ENCODE data around the gene KCTD6.

The KCTD6 gene

DNA sequence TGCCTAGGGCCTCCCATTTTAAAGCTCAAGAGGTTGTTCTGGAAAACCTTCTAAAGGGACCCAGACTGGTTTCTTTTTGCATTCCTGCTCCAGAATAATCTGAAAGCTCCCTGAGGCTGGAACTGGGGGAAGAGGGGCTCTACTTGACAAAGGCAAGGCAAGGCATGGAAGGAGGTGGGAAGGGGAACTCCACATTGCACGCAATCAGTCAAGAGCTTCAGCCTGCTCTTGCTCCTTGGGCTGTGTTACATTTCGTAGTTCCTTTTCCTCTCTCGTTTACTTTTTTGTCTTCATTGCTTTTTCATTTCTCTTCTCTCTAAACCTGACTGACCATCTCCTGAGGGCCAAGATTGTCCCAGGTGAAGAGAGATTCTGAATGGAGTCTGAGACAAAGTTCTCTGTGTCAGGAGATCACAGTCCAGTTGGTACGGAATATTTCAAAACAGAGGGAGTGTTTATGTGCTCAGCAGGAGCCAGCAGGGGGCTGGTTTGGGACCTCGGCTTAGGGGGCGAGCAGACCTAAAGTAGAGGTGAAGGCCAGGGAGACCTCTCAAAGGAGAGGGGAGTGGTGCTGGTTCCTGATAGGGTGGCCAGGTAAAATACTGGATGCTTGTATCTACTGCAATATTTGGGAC lies 6.0 kb upstream of the KCTD6 start:
- DNase-seq, result peak in 1 of 2 donors; percentile 72

DNA sequence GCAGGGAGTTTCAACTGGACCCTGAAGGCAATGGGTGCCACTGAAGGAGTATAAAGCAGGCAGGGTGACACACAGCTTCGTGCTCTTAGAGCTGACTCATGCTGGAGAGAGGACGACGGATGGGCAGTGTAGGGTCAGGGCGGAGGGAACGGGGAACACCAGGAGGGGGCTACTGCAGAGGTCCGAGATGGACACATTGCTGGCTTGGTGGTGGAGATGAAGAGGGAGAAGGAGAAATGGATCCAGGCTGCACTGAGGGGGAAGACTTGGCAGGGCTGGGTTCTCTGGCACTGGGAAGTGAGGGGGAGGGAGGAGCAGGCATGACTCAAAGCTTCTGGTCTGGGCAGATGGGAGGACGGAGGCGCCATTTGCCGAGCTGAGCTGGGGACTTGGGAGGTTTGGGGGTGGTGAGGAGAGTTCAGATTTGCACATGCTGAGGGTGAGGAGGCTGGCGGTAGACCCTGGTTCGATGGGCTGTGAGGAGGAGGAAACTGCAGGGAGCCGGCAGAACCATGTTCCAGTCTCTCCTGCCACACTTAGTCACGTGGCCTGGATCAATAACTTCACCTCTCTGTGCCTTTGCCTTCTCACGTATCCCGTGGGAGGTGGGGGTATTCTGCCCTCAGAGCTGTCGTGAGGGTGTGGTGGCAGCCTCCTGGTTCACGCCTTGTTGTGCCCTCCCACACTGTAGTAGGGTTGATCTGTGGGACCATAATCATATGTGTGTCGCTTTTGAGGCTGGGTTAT lies 4.6 kb upstream of the KCTD6 start:
- peak; percentile 56 to 79 for DNase-seq

DNA sequence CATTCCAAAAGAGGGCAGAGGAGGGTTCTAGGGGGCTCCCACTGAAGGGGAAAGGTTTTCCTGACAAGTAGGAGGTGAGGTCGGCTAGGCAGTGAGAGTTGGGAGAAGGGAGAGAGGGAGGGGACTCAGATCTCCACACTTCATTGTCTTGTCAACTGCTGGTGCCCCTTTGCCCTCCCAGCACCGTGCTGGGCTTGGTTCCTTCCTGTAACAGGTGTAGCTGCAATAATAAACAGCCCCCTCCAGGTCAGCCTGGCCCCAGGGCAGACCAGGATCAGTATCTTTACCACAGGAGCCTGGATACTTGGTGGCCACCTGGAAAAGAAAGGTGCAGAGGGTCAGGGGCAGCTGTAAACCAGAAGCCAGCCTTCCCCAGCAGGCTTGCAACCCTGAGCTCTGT lies 2.9 kb upstream of the KCTD6 start:
- DNase-seq, result no peak

DNA sequence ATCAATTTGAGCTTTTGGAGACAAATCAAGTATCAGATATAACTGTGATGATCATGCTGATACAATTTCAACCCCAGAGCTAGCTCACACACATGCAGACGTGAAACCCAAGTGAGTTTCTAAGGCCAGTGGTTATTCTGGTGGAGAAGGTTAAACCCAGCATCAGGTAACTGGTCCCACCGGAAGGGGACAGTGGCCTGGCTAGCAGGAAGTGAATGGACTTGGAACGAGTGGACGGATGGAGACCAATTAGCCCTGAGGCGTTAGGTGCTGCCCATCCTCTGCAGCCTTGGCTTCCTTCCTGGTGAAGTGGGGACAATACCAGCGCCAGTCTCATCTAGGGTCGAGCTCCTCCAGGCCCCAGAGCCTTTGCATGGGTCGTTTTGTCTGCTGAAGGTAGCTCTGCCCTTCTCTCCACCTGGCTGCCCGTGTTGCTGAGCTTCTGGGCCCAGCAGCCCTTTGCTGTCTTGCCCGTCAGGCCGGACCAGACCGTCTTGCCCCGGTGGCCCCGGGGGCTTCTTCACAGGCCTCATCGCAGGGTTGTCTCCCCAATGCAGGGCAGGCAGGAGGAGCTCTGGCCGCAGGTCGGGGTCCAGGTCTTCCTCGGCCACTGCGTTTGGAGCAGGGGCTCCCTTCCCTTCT lies 915 bp upstream of the KCTD6 start:
- no peak for DNase-seq

DNA sequence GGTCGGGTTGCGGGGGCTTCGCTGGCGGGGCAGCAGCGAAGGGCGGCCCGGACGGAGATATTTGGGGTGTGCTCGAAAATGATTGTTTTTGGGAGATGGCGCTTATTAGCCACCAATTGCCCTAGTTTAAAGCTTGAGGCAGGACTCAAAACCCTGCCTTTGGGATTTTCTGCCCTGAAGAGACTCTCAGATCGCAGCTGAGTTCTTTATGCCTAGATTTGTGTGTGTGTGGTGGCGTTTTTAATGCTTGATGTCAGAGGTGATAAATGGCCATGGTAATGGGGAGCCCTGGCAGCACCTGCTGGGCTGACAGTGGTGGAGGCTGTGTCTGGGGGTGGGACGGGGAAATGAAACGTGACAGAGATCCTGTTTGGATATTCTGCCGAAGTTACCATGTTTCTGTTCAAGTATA lies 604 bp downstream of the KCTD6 start:
- DNase-seq, result no peak

DNA sequence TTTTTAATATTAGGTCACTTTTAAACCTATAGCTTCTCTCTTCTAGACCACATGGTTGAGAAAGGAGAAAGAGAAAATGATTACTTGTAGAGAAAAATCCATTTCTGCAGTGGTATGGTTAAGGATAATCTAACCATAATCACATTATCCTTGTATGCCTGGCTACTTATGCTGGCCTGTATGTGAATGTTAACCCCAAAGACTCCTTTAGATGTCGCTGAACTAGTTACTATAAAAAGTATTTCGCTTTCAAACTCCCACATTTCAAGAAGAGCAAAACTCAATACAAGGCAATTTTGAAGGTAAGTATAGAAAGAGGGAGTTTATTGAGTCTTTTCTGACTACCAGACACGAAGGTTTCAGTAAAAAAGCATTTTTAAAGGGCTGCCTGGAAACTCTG lies 2.2 kb downstream of the KCTD6 start:
- no peak for DNase-seq

DNA sequence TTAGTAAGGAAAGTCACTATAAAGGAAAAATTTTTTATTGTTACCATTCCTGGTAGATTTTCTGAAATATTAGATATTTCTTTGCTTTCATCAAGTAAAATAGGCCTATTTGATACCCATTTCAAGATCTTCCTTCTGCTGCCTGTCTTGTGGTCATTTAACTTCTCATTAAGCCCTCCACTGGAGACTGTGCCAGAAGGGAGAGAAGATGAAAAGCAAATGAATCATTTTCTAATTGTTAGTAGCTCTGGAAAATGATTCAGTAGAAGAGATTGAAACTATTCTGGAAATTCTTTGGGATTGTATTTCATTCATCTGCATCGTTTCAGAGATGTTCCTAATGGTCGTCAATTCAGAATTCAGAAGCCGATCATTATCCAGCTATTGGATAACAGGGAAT lies 3.2 kb downstream of the KCTD6 start:
- DNase-seq, result no peak

DNA sequence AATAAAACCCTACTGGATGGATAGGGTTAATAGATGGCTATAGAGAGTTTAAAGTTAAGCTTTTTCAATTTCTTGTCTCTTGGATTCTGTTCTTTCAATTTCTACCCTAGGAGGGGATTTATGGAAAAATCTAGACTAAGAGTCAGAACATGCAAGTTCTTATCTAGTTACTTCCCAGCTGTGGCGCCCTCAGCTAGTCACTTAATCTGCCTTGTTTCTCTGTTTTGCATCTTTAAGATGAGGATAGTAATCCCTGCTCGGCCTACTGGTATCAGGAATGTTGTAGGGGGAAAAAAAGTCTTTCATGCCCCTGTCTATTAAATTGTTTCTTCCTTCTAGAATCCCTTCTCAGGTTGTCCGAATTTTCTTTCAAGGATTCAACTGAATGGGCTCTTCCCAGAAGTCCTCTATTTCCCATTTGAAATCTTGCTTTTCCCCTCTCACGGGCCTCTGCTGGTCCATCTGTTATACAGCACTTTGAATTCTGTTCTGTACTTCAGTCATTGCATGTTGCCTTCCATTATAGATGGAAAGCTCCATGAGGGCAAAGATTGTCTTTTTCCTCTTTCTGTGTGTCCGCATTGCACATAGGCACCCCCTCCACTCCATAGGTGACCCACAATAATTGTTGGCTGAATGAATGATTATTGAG lies 4.4 kb downstream of the KCTD6 start:
- DNase-seq, result no peak

DNA sequence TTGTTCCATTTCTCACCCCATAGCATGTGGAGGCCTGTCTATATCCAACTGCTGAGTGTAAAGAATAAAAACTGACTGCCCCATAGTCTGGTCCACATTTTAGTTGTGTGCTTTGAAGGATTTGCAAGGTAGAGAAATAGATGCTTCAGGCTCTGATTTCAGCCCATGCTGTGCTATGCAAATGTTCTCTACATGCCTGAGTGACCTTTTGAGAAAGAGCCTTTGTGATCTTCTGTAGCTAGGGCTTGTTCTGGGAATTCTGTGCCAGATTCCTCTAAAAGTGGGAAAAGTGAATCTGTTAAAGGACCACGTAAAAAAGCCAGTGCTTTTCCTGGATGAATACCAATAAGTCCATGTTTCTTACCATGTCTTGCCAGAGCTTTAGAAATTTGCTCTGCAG lies 5.2 kb downstream of the KCTD6 start:
- DNase-seq, result no peak

DNA sequence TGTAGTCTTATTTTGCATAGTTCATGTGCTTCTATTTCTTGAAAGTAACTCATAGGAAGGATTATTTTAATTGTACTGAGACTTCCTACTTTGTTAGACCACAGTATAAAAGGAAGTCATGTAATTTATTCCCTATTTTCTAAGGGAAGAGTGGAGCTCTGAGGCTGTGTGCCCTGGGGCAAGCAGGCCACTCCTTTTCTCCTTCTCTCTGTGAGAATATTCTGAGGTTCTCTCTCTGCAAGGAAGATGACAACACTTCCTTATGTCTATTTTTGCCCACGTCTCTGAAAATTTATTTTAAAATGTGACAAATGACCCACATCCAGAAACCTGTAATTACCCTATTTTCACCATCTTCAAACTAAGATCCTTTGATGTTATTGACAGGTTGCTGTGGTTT lies 11.0 kb downstream of the KCTD6 start:
- DNase-seq, result peak; percentile 50 to 62

DNA sequence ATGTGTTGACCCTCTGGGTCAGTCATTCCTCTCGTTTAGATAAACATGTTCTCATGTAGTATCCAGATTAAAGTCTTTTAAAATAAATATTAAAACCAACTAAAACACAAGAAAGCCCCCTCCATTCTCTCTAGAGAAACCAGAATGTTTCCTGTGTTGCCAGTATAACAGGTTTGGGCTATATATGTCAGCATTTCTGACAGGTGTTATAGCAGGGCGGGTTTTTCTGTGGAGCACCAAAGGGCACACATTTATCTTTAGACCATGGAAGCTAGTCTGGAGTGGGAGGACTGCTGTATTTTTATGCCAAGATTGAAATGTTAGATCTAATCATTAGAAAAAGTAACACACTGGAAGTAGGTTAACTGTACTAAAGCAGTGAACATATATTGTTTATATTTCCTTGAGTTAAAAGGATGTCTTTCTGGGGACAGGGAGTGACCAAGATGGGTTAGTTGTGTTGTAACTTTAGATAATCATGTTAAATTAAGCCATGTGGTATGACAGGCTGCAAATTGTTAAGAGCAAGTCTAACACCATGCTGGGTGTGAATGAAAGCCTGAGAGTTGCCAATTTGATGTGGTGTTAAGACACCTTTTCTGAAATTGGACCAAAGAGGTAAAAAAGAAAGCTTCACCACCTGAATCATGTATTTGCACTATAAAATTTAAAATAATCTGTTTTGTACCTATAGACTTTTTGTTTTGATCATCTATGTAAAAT lies 15.6 kb downstream of the KCTD6 start:
- DNase-seq, result no peak

DNA sequence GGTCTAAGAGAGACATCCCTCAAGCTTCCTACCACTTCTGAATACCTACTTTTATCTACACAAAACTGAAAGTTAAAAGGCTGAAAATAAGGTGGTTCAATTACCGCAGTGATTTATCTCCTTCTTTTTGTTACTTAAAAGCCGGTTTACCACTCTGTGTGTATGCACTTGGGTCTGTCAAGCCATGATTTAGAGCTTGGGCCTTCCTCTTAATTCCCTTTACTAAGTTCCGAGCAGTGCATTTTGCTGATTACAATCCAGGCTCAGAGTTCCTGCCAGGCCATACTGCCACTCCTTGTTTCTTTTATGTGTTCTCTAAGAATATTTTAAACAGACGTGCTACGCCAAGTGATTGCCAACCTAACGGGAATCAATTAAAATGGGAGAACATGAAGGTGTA lies 16.5 kb downstream of the KCTD6 start:
- DNase-seq, result no peak

DNA sequence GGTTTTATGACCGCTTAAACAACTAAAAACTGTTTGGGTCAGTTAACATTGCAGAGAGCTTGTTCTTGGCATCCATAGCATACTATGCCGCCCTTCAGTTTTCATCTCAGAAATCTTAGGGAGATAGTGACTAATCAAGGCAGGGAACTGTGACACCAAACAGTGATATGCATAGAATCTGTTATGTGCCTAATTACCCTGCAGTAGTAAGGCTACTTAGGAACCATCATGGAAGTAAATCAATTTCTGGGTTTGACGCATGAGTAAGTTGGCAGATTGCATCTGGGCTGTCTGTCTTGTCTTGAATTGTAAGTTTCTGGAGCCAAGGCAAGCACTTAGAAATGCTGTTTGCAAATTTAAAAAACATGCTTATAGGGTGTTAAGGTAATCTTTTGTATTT lies 22.5 kb downstream of the KCTD6 start:
- no peak for DNase-seq

DNA sequence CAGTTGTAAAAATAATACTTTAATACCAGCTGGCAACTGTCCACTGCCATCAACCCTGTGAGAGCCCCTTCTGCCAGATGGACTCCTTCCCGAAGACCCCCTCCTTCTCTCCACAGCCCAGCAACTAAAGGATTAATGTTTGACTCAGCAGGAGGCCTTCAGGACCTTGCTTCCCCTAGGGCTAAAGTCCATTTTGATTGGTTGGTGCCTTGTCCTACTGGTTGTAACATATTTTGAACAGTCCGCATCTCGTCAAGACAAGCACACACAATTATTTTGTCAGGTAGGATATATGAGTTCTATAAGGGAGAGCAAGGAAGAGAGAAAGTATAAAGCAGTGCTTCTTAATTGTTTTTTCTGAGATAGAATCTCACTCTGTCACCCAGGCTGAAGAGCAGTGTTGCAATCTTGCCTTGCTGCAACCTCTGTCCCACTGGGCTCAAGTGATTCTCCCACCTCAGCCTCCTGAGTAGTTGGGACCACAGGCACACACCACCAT lies 26.4 kb downstream of the KCTD6 start:
- DNase-seq, result no peak

DNA sequence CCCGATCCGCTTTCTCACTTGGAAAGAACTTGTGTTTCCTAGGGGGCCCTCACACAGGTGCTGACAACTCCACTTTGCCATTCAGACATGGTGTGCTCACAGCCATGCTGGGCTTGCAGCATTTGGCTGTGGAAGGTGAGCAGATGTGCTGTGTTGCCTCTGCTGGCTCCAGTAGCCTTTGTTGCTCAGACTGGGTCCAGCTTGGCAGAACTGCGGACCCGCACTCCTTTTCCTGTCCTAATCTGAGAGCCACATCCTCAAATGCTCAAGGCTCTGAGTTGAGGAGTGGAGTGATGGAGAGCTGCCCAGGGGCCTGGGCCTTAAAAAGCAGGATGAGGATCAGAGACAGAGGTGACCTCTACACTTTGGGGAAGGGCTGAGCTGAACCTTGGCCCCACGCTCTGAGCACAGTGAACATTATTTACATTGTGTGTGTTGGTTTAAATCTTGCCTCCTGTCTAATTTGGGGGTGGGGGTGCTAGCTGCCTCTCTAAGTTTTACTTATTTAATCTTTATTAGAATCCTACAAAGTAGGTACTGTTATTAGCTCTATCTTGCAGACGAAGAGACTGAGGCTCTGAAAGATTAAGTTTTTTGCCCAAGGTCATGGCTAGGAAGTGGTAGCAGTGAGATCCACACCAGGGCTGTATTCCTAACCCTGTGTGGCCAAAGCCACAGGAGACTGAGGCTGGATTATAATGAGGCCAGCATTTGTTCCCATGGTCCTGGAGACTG lies 27.9 kb downstream of the KCTD6 start:
- no peak for DNase-seq

DNA sequence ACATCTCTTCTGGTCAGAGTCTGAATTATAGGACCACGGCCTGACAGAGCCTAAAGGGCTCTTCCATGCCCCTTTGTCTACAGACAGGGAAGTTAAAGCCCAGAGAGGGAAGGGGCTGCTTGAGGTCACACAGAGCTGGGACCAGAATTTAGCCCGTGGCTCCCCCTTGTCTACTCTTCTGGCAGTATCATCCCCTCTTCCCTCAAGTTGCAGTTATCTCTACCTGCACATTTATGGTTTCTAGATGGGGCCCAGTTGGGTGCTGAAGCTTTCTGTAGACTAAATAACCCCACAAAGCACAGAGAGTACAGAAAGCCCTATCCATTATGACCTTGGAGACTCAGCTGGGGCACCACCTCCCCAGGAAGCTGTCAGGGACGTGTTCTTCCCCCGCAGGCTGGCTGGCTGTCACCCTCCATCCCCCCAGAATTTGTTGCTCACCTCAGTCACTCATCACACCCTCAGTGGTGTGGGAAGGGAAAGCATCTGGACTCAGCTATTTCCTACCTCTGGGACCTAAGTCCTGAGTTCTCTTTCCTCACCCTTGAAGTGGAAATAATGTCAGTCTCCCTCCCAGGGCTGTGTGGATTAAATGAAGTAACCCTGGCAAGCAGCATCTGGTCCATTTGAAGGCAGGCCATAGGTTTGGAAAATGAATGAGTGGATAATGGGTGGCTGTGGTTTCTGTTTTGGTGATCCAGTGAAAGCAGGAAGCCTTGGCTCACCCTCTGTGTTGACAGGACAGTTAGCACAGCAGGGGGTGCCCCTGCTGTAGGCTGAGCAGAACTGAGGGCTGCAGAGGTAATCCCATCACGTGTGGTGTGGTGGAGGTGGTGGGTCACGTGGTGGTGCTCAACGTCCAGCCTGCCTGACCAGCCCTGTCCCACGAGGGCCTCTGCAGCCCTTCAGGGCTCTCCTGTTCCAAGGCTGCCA lies 28.8 kb downstream of the KCTD6 start:
- DNase-seq, result peak in 1 of 2 donors; percentile 21

DNA sequence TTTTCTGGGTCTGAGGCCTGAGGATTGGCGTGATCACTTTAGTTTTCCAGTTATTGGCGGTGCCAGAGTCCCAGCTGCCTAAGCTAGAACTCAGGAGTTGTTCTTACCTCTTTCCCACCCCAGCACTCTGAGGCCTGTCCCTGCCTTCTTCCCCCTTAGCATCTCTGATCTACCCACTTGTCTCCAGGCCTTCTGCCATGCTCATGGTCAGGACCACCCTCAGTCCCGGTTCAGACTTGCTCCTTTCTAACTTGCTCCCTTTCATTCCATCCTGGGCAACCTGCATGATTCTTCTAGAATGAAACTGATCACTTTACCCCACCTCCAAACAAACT lies 29.4 kb downstream of the KCTD6 start:
- DNase-seq, result no peak

DNA sequence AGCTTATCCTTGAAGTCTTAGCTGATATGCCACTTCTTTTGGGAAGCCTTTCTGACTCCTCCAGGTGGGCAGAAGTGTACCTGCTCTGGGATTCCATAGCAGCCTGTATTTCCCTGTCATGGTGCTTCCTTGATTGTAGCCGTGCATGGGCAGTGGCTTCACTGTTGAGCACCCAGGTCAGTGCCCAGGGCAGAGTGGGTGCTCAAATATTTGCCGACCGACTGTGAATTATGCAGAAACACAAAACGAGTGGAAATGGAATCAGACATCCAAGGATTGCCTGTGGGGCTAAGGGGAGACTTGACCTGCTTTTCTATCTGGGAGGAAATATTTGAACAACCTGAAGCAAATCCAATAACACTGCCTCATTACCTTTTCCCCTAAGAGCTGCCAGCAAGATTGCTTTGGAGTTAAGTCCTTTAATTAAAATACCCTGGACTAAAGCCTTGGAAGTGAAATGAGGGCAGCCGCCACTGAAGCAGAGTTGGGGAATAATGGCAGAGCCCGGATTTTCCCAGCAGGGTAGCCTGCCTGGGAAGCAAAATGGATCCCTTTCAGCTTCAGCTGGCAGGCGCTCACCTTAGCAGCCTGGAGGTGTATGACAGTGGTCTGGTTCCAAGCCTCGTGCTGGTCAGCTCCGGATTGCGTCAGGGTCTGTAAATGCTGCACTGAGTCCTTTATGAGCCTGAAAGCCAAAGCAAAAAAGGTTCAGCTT lies 30.2 kb downstream of the KCTD6 start:
- no peak for DNase-seq

DNA sequence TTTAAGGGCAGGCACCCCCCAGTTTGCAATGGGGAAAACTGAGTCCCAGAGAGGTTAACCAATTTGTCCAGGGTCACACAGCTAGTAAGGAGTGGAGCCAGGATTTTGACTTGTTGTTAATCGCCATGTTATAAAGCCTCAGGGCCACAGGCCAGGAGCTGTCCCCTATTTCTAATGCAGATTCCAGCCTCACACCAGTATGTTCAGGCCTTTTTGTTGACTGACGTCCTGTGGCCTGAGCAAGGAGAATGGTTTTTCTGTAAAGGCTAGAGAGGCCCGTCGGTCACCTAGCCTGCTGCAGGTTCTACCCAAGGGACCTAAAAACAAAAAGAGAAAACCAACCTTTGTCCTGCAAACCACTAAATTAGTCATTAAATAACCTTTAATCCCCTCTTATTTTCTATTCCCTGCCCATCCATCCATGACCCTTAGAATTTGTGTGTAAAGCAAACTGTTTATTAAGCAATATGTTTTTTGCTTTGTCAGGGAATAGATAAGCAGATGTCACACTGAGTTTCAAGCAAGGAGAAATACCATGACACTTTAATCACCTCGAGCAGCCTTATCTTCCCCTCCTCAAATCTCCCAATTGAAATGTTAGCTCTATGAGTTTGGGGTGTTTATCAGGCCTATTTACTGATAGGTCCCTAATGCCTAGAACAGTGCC lies 31.0 kb downstream of the KCTD6 start:
- no peak for DNase-seq
